GM04503 (cell line): Measurements from ENCODE around the gene SOX13.
A peak's percentile ranks its signal among the peaks of the same experiment; 100 is the strongest.

Source experiments
- DNase-seq: peaks from one replicate; pipeline ENCODE4 v3.0.0-alpha.2; 2012; ENCODE audit warnings: low read depth

Gene SOX13

GRCh38 chr1:204154568-204155255 lies 81.8 kb downstream of the SOX13 start:
- DNase-seq, result no peak

- no peak for DNase-seq
Measured at GRCh38 chr1:204155881-204156280, 83.0 kb downstream of the SOX13 start.

- no peak for DNase-seq
Measured at GRCh38 chr1:204157962-204158361, 85.0 kb downstream of the SOX13 start.

DNA sequence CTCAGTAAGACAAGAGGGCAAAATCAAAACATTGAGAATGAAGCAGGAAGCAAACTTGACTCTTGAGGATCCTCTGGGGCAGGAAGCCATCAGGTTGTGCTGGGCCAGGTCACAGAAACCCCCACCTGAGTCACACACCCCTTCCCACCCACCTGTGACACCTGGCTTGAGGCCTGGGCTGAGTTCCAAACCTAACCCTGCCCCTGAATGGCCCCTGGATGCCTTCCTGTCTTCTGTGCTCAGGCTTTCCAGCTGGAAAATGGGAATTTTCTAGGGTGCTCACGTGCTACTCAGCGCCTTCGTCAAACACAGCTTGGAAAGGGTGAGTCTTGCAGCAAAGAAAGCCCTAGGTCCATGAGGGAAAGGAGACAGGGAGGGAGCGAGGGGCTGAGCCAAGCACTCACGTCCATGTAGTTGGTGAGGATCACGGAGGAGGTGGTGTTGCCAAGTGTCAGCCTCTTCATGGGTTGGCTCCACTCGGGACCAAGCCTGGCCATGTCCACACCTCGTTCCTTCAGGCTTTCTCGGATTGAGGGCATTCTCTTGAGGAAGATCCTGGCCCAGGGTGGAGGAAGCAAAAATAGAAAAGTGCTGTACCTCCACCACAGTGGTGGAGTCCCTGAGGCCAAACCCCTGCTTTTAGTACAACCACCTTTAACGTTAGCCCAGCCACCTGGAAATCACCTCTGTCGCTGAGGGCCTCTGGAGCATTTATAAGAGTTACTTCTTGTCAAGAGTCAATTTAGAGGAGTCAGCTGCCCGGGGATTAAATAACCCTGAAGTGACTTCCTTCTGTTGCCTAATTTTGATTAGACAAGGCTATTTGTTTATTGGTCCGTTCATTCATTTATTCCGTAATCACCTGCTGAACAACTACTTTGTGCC lies 88.9 kb downstream of the SOX13 start:
- no peak for DNase-seq

DNA sequence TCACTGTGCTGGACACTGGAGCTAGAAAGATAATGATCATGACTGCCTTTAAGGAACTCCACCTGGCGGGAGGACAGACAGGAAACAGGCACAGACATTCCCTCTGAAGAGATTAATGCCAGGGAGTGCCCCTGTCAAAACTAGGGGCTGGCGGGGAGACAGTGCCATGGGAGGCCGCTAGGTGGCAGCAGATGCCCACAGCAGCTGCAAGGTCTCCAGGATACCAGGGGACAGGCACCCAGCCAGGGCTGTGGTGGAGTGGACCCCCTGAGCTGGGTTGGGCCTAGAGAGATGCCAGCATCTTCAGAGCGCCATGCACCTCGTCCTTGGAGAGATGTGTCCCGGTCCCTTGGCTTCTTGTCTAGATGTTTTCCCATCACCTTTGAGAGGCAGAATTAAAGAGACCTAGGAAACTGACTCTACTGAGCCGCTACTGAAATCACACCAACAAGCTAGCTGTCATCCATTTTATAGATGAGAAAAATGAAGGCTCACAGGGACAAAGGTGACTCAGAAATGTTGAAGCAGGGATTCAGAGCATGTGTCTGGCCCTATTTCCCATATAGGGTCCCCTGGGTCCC lies 89.7 kb downstream of the SOX13 start:
- DNase-seq, result no peak

- no peak for DNase-seq
Measured at GRCh38 chr1:204166219-204166618, 93.3 kb downstream of the SOX13 start, which contains the start of gene REN. REN (minus strand) TSS chr1:204166337; CDS start chr1:204166293, 44 bp downstream.

GRCh38 chr1:204167730-204168129 lies 94.8 kb downstream of the SOX13 start:
- DNase-seq, result no peak

DNA sequence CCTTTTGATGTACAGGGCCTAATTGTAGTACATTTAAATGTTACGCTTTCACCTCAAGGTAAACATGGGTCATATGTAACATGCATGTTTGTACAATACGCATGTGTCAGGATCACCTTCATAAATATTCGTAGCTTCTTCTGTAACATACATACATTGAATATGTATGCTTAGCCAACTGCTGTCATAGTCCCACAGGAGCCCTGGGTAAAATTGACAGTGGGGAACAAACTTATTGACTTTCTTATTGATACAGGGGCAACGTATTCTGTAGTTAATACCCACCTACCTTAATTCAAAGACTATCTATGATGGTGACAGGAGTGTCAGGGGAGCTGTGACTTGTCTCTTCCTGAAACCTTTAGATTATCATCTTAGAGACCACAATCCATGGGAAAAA lies 96.9 kb downstream of the SOX13 start:
- DNase-seq, result no peak

- DNase-seq, result no peak
Measured at GRCh38 chr1:204170494-204171155, 97.7 kb downstream of the SOX13 start.

DNA sequence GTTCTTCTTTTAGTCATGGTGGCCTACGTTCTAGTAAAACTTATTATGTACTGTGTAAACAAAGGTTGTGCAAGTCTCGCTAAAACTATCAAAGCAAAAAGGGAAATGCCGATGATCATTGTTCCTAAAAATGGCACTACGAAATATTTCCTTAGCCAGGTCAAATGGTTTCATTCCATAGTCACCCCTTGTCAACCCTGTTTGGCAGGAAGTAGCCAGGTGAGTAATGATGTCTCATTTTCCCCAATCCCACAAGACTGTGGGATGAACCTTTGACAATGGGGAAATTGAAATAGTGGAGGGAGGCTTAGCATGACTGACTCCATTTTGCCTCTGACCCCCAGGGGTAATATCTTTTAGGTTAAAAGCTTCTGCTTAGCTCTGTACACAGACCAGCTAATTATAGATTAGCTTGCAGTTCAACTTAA lies 98.8 kb downstream of the SOX13 start:
- peak; percentile 44 for DNase-seq

DNA sequence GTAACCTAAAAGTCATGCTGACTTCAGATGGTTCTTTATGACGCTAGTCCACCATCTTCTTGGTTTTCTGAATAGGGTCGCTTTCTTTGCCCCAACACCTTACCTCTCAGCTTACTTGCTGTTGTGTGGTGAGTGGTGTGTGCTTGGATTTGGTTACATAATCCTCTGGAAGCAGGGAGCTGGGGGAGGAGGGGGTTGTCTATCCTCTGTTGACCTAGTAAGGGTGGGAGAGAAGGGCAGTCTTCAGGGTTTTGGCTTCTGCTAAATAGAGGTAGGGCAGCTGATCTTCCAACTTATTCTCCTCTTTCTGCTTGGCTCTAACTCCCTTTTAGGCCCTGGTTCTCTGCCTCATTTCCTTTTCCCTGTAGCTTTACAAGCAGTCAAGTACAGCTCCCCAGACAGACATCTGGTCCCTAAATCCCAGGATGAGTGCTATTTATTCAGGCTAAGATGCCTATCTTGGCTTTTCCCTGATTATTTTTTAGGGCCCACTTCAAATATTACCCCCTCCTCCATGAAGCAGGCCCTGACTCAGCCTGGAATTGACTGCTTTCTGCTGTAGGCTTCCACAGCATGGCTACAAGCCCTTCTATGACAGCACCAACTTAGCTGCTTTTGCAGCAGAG lies 99.6 kb downstream of the SOX13 start:
- no peak for DNase-seq

GRCh38 chr1:204174958-204175357 lies 102.0 kb downstream of the SOX13 start:
- DNase-seq, result no peak

DNA sequence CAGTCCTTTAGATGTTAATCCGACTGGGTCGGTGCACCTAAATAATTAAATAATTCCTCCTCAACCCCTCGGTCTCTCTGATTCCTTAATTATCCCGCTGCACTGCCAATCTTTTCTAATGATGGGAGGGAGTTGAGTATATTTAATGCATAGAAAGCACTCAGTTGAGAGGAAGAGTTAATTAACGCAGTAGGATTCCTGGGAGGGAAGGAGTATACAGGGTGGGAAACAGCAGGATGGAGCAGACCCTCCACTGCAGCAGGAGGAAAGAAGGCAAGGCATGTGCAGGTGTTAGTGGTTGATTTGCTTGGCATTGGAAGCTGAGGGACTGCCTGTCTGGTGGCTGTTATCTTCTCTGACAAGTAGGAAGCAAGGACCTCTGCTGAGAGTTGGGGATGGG lies 103.1 kb downstream of the SOX13 start:
- DNase-seq, result no peak

DNA sequence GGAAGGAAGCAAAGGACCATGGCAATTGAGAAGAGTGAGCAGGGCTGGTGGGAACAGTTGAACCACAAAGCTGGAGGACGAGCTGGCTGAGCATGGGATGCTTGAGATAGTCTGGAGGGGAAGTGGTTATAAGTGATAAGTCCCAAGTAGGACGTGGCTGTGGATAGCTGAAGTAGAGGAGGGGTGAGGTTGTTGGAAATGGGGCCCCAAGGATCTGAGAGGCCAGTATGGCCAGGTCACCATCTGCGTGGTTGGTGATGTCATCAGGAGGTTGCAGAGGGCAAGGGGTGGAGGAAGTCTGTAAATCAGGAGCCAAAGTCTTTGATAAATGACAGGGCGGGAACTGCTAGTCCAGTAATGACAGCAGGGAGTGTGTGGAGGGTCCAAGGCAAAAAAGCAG lies 104.2 kb downstream of the SOX13 start:
- no peak for DNase-seq
